ENCODE results near the gene RETREG3. TPM values are rescaled to one million over a fixed set of nuclear protein-coding genes. Genes with fewer than 3 reads are reported as not detected.

The RETREG3 gene
- polyA plus RNA-seq, 2 of the 4 experiments (the other 2 are of a cell fraction): 24.2 to 28.3 TPM

- TF ChIP-seq FOSL2 (IDR thresholded peaks at IDR 0.05) (no peak), FOSL2 (CRISPR knock-in tag; IDR thresholded peaks at IDR 0.05) (no peak), HOXB13 (CRISPR knock-in tag; IDR thresholded peaks at IDR 0.05; ENCODE audit: low read depth) (no peak), SMC3 (IDR thresholded peaks at IDR 0.05) (peak; percentile 80), ZFP36 (IDR thresholded peaks at IDR 0.05; ENCODE audit: borderline replicate concordance, partially characterized antibody) (no peak), POLR2A (IDR thresholded peaks at IDR 0.05; ENCODE audit: low read length) (peak; percentile 26; the same call in 1 of the 2 replicates), CBX8 (IDR thresholded peaks at IDR 0.05) (no peak), RAD21 (conservative IDR thresholded peaks at IDR 0.05 in 1 of 2, IDR thresholded peaks at IDR 0.05 in 1 of 2) (peak; percentile 89 to 93), HOXA7 (CRISPR knock-in tag; IDR thresholded peaks at IDR 0.05) (no peak), CHD2 (IDR thresholded peaks at IDR 0.05; ENCODE audit: low read length, partially characterized antibody) (no peak), RARB (CRISPR knock-in tag; IDR thresholded peaks at IDR 0.05) (no peak), POLR2AphosphoS2 (conservative IDR thresholded peaks at IDR 0.05; ENCODE audit: low read length) (no peak), ZC3H11A (IDR thresholded peaks at IDR 0.05) (no peak), ELK1 (IDR thresholded peaks at IDR 0.05; ENCODE audit: low read depth, low read length) (no peak), ATOH8 (CRISPR knock-in tag; IDR thresholded peaks at IDR 0.05; ENCODE audit: low read depth) (no peak), PHF8 (IDR thresholded peaks at IDR 0.05; ENCODE audit: borderline replicate concordance, low read depth) (no peak), ZSCAN20 (CRISPR knock-in tag; IDR thresholded peaks at IDR 0.05) (no peak), NPAS2 (CRISPR knock-in tag; IDR thresholded peaks at IDR 0.05; ENCODE audit: borderline replicate concordance) (no peak)
Measured at GRCh38 chr17:42578282-42578869, 30.8 kb downstream of the RETREG3 start (continued).

- Histone ChIP-seq H3K4me2 (peak within 1 kb of the TSS; percentile 92), H3K4me3 (peak within 1 kb of the TSS; percentile 73), H3K27ac (peak within 1 kb of the TSS; percentile 87 to 94), H3K9me3 (no peaks in the 10 kb centered on the region), H3K4me1 (peaks cover 20% of the 10 kb centered on the region; the same call in 2 of the 3 replicates)
- DNase-seq (ENCODE audit: low read depth in 1 of 2, low spot score in 1 of 2) (peak; percentile 96 to 99), ATAC-seq (peak; percentile 90 to 95), FAIRE-seq (no peak)
- CTCF ChIA-PET: interaction anchor here (0.5 to 15.8 kb wide), 84 partner anchors 12 to 619 kb away, joined by 3 to 394 read pairs (median 5); partner anchors contain the start of genes AOC2, BECN1, CAVIN1 and CCR10
- WGBS (ENCODE audit: missing lambda C conversion rate): 3% methylated on average over 44 of the region's 52 CpGs
- POLR2A ChIA-PET: interaction anchor here (0.5 to 3.0 kb wide), 19 partner anchors 11 to 420 kb away, joined by 3 to 51 read pairs (median 5); partner anchors contain the start of genes BECN1, MLX, NAGLU and PLEKHH3
- no peak for TF ChIP-seq NPAS2 (CRISPR knock-in tag; IDR thresholded peaks at IDR 0.05; ENCODE audit: borderline replicate concordance)
- TF ChIP-seq CHD2 (IDR thresholded peaks at IDR 0.05; ENCODE audit: low read length, partially characterized antibody): no peak
- TF ChIP-seq TP53 (CRISPR knock-in tag; IDR thresholded peaks at IDR 0.05): no peak
- no peak for TF ChIP-seq MYC (IDR thresholded peaks at IDR 0.05; ENCODE audit: borderline replicate concordance, low read length)
- no peak for TF ChIP-seq SMC3 (IDR thresholded peaks at IDR 0.05)
- no peak for TF ChIP-seq USF2 (IDR thresholded peaks at IDR 0.05)
- no peak for TF ChIP-seq ZFP36 (IDR thresholded peaks at IDR 0.05; ENCODE audit: borderline replicate concordance, partially characterized antibody)
- TF ChIP-seq BHLHE40 (IDR thresholded peaks at IDR 0.05; ENCODE audit: low read depth, low read length): no peak
- TF ChIP-seq HMGXB4 (CRISPR knock-in tag; IDR thresholded peaks at IDR 0.05; ENCODE audit: borderline replicate concordance): peak; percentile 76; the same call in 1 of the 2 replicates
- TF ChIP-seq BCL3 (IDR thresholded peaks at IDR 0.05): peak; percentile 77; the same call in 1 of the 3 replicates
- no peak for TF ChIP-seq FOXS1 (CRISPR knock-in tag; IDR thresholded peaks at IDR 0.05)
- no peak for TF ChIP-seq HOXA7 (CRISPR knock-in tag; IDR thresholded peaks at IDR 0.05)
- peak; percentile 80 to 89 for TF ChIP-seq JUN (IDR thresholded peaks at IDR 0.05)
- peak; percentile 65; the same call in 1 of the 2 replicates for TF ChIP-seq ESRRA (IDR thresholded peaks at IDR 0.05; ENCODE audit: borderline replicate concordance, low read length)
- TF ChIP-seq JUNB (IDR thresholded peaks at IDR 0.05): no peak
- peak; percentile 24; the same call in 1 of the 2 replicates for TF ChIP-seq KDM5A (IDR thresholded peaks at IDR 0.05)
- peak; percentile 70; the same call in 1 of the 2 replicates for TF ChIP-seq PHF8 (IDR thresholded peaks at IDR 0.05; ENCODE audit: borderline replicate concordance, low read depth)
- TF ChIP-seq HOXB13 (CRISPR knock-in tag; IDR thresholded peaks at IDR 0.05; ENCODE audit: low read depth): no peak
- no peak for TF ChIP-seq FOSL2 (IDR thresholded peaks at IDR 0.05)
- peak; percentile 27 for TF ChIP-seq FOSL2 (CRISPR knock-in tag; IDR thresholded peaks at IDR 0.05)
Measured at GRCh38 chr17:42577532-42578281, 31.5 kb downstream of the RETREG3 start, which contains the start of gene PSMC3IP. Gene PSMC3IP (minus strand): TSS chr17:42577729. CDS start chr17:42577686, 43 bp downstream.
